K562 (cell line): ENCODE measurements around the gene GABARAPL2. TPM values are rescaled to one million over a fixed set of nuclear protein-coding genes. Genes with fewer than 3 reads are reported as not detected.

Experiments
- BRD4 ChIP-seq: fragments of 200-600 bp; sonication (generic); IDR thresholded peaks from 2 replicates; pipeline ENCODE4 v1.6.1; 2017; ENCODE audit warnings: inconsistent platforms
- CBFB ChIP-seq: sonication (generic); formaldehyde crosslinking; IDR thresholded peaks from 2 replicates; pipeline ENCODE4 v1.4.0; 2020; ENCODE audit warnings: mild to moderate bottlenecking, missing genetic modification reagents
- DIDO1 ChIP-seq: fragments of 450-650 bp; IDR thresholded peaks from 2 replicates; pipeline ENCODE4 v1.6.1; 2016; ENCODE audit warnings: low read depth, missing biosample characterization, missing genetic modification characterization
- KLF1 ChIP-seq: fragments of 450-650 bp; IDR thresholded peaks from 2 replicates; pipeline ENCODE4 v1.6.1; 2016; ENCODE audit warnings: missing genetic modification characterization, missing compliant biosample characterization
- MAFF ChIP-seq: IDR thresholded peaks from 2 replicates; pipeline ENCODE4 v1.6.1; 2012; ENCODE audit warnings: low read length, improper control_type of control experiment
- MAFG ChIP-seq: fragments of 450-650 bp; conservative IDR thresholded peaks from 2 replicates; pipeline ENCODE4 v1.6.1; 2016; ENCODE audit warnings: missing genetic modification characterization, missing compliant biosample characterization
- MIER1 ChIP-seq: fragments of 450-650 bp; IDR thresholded peaks from 2 replicates; pipeline ENCODE4 v1.6.1; 2016; ENCODE audit warnings: antibody characterized with exemption, mild to moderate bottlenecking, low read depth
- NR2C1 ChIP-seq, 2 experiments: fragments of 450-650 bp; IDR thresholded peaks; 2 replicates each; pipeline ENCODE4 v1.6.1; 2017; ENCODE audit warnings: mild to moderate bottlenecking in 2 of 2, antibody characterized with exemption in 1 of 2, inconsistent platforms in 1 of 2, missing compliant biosample characterization in 1 of 2, missing genetic modification characterization in 1 of 2
- RAD21 ChIP-seq, 2 experiments: fragments of 250-450 bp in 1 of 2; fragments of 450-650 bp in 1 of 2; sonication (Bioruptor Pico) in 1 of 2; formaldehyde crosslinking in 1 of 2; IDR thresholded peaks in 1 of 2; conservative IDR thresholded peaks in 1 of 2; 2 replicates each; pipeline versions ENCODE4 v1.4.0 to v1.8.0; 2020 to 2022; ENCODE audit warnings: mild to moderate bottlenecking in 2 of 2, moderate library complexity in 1 of 2
- RBM34 ChIP-seq: fragments of 200-400 bp; formaldehyde crosslinking; IDR thresholded peaks from 2 replicates; pipeline ENCODE4 v1.6.1; 2018; ENCODE audit warnings: low read length, borderline replicate concordance; ENCODE audit not compliant: insufficient read depth
- RFX5 ChIP-seq: IDR thresholded peaks from 2 replicates; pipeline ENCODE4 v1.6.1; 2011; ENCODE audit warnings: low read depth, mild to moderate bottlenecking, improper control_type of control experiment, low read length
- UBTF ChIP-seq, 2 experiments: IDR thresholded peaks; 2 replicates each; pipeline ENCODE4 v1.6.1; 2012; ENCODE audit warnings: improper control_type of control experiment in 2 of 2, low read depth in 2 of 2, low read length in 2 of 2, borderline replicate concordance in 1 of 2
- ZKSCAN3 ChIP-seq: fragments of 250-450 bp; sonication (Bioruptor Pico); IDR thresholded peaks from 2 replicates; pipeline ENCODE4 v1.4.0; 2020
- ZNF212 ChIP-seq: fragments of 450-650 bp; formaldehyde crosslinking; IDR thresholded peaks from 2 replicates; pipeline ENCODE4 v1.4.0; 2020; ENCODE audit warnings: mild to moderate bottlenecking
- ZNF253 ChIP-seq: fragments of 250-450 bp; sonication (Bioruptor Pico); conservative IDR thresholded peaks from 2 replicates; pipeline ENCODE4 v1.6.1; 2021; ENCODE audit warnings: mild to moderate bottlenecking
- ZNF324 ChIP-seq: fragments of 250-450 bp; sonication (Bioruptor Pico); IDR thresholded peaks from 2 replicates; pipeline ENCODE4 v1.4.0; 2020; ENCODE audit warnings: mild to moderate bottlenecking
- ZNF764 ChIP-seq: fragments of 250-450 bp; sonication (Bioruptor Pico); IDR thresholded peaks from 2 replicates; pipeline ENCODE4 v1.4.0; 2020; ENCODE audit warnings: low read depth, mild to moderate bottlenecking, moderate library complexity
- polyA plus RNA-seq, 8 experiments: library from polyadenylated mRNA; depleted of rRNA in 4 of 8; stranded (reverse) in 5 of 8; unstranded in 3 of 8; fragments of >200 nt; fragmentation: Nextera tagmentation in 2 of 8; fragmentation: Illumina TruSeq in 1 of 8; extraction: Ambion mirVana in 2 of 8; extraction: Trizol in 1 of 8; gene quantifications; 2 replicates each; pipeline versions ENCODE4 v1.2.1 to v1.2.3, GENCODE V29; 2011 to 2014; ENCODE audit warnings: inconsistent platforms in 1 of 8, missing spikeins in 1 of 8
- total RNA-seq, 7 experiments: library from RNA; depleted of rRNA in 6 of 7; stranded (reverse); fragments of >200 nt in 6 of 7; fragmentation: Illumina TruSeq in 2 of 7; extraction: Trizol in 2 of 7; gene quantifications; 2 replicates each; pipeline versions ENCODE4 v1.2.1 to v1.2.3, GENCODE V29; 2011 to 2021; ENCODE audit warnings: low replicate concordance in 1 of 7

The GABARAPL2 gene
- total and polyA plus RNA-seq, 9 of the 15 experiments (the other 6 are each of a cell fraction or from before 2014, with no cell fraction given) = 42.1 to 288 (median 91.8) TPM

- TF ChIP-seq DIDO1 (no peak), MIER1 (no peak), BRD4 (no peak), MAFF (0 out of 2 replicates have a peak, but pooled peaks have one; percentile 3), KLF1 (no peak), RBM34 (no peak), ZNF324 (CRISPR knock-in tag) (no peak), ZNF212 (CRISPR knock-in tag) (no peak), ZNF253 (CRISPR knock-in tag) (no peak), MAFG (tag) (peak; percentile 36), RAD21 (CRISPR knock-in tag; conservative IDR thresholded peaks at IDR 0.05 in 1 of 2, IDR thresholded peaks at IDR 0.05 in 1 of 2) (peak in 1 of 2 experiments; percentile 10; a peak in 1 of 4 replicates), ZNF764 (CRISPR knock-in tag) (no peak), RFX5 (no peak), UBTF (IDR thresholded peaks at IDR 0.05; ENCODE audit: borderline replicate concordance in 1 of 2, low read depth in 2 of 2, low read length in 2 of 2) (no peak), CBFB (CRISPR knock-in tag) (no peak), NR2C1 (IDR thresholded peaks at IDR 0.05) (no peak), NR2C1 (tag; IDR thresholded peaks at IDR 0.05) (no peak), ZKSCAN3 (CRISPR knock-in tag) (no peak)
These were observed 6.8 kb downstream of the GABARAPL2 start (continued) for GRCh38 chr16:75572864-75573542.
